ENCODE results near the gene ELF4.

ELF4 gene

GRCh38 chrX:130055103-130055502 is 55.2 kb downstream of the ELF4 start:
- no peak for TF ChIP-seq CTCF (IDR thresholded peaks at IDR 0.05; ENCODE audit: low read depth, low read length)
- no peak overlapping the region for H3K4me3 ChIP-seq (ENCODE audit: low read depth, low read length)

GRCh38 chrX:130053236-130053635 is 57.1 kb downstream of the ELF4 start:
- no peak for TF ChIP-seq CTCF (IDR thresholded peaks at IDR 0.05; ENCODE audit: low read depth, low read length)
- no peak overlapping the region for H3K4me3 ChIP-seq (ENCODE audit: low read depth, low read length)

- no peak for TF ChIP-seq CTCF (IDR thresholded peaks at IDR 0.05; ENCODE audit: low read depth, low read length)
These were observed 59.0 kb downstream of the ELF4 start for GRCh38 chrX:130051176-130051845.

GRCh38 chrX:130049821-130050220 is 60.5 kb downstream of the ELF4 start:
- no peak for TF ChIP-seq CTCF (IDR thresholded peaks at IDR 0.05; ENCODE audit: low read depth, low read length)

More at GRCh38 chrX:130051176-130051845, 59.0 kb downstream of the ELF4 start:
- no peak overlapping the region for H3K4me3 ChIP-seq (ENCODE audit: low read depth, low read length)

GRCh38 chrX:130048686-130049222 is 61.5 kb downstream of the ELF4 start:
- H3K4me3 ChIP-seq (ENCODE audit: low read depth, low read length): no peak overlapping the region
- TF ChIP-seq CTCF (IDR thresholded peaks at IDR 0.05; ENCODE audit: low read depth, low read length): no peak

More at GRCh38 chrX:130049821-130050220, 60.5 kb downstream of the ELF4 start:
- H3K4me3 ChIP-seq (ENCODE audit: low read depth, low read length): no peak overlapping the region

- no peak overlapping the region for H3K4me3 ChIP-seq (ENCODE audit: low read depth, low read length)
- TF ChIP-seq CTCF (IDR thresholded peaks at IDR 0.05; ENCODE audit: low read depth, low read length): no peak
These were observed 62.9 kb downstream of the ELF4 start for GRCh38 chrX:130047416-130047815.

GRCh38 chrX:130039847-130040246 is 70.5 kb downstream of the ELF4 start:
- H3K4me3 ChIP-seq (ENCODE audit: low read depth, low read length): no peak overlapping the region
- TF ChIP-seq CTCF (IDR thresholded peaks at IDR 0.05; ENCODE audit: low read depth, low read length): no peak

All from WI38 (cell line).